ENCODE measurements around the gene ARL6IP5.

ARL6IP5 gene

GRCh38 chr3:69084326-69085167, at the start of gene ARL6IP5:
TSS of gene ARL6IP5 (plus strand) at chr3:69084937. CDS start at chr3:69085048, 111 bp downstream.
- in situ Hi-C loops (cut with HindIII; ENCODE audit: low sequenced_read_pairs), result no loop called here

DNA sequence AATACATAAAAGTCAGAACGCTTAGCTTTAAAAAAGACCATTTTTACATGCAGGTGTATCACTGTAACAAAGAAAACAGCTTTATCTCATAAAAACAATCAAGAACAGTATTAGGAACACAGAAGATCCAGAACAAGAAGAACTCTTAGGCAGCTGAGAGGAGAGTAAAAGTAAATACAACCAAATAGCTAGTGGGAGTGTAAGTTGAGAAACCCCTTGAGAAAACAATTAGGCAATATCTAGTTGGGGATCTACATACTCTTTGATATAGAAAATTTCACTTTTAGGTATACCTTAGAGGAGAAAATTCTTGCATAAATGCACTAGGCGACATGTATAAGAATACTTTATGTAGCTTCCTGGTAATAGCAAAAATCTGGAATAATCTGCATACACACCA, 40.1 kb upstream of the ARL6IP5 start:
- in situ Hi-C loops (cut with HindIII; ENCODE audit: low sequenced_read_pairs), result no loop called here

DNA sequence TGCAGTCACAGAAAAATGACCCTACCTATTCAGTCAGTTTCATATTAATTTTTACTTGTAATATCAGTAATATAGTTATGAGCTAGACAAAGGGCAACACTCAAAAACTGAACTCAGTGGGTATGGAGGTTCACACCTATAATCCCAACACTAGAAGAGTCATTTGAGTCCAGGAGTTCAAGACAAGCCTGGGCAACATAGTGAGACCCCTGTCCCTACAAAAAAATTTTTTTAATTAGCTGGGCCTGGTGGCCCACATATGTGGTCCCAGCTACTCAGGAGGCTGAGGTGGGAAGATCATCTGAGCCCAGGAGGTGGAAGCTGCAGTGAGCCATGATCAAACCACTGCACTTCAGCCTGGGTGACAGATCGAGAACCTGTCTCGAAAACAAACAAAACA, 35.7 kb upstream of the ARL6IP5 start:
- in situ Hi-C loops (cut with HindIII; ENCODE audit: low sequenced_read_pairs), result no loop called here

- in situ Hi-C loops (cut with HindIII; ENCODE audit: low sequenced_read_pairs), result no loop called here
Measured at GRCh38 chr3:69051756-69052471, 32.8 kb upstream of the ARL6IP5 start, which contains the start of gene TMF1. TSS of gene TMF1 (minus strand) at chr3:69052333. CDS start at chr3:69052086, 247 bp downstream.

DNA sequence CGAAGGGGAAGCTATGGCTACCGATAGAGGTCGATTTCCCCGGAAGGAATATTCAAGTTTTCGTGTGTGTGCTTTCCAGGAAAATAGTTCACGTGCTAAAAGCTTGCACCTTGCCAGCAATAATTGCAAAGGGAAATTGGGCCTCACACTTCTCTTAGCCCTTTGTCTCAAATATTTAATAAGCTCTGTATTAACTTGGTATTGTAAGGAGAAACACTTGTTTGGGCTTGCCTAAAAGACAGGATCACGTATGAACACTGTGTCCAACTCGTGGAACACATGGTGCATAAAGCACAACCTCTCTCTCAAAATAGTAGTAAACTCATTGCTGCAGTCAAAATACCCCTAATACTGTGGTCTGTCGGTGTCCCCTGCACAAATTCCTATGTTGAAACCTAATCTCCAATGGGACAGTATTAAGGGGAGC, 32.3 kb upstream of the ARL6IP5 start:
- in situ Hi-C loops (cut with HindIII; ENCODE audit: low sequenced_read_pairs), result no loop called here

- in situ Hi-C loops (cut with HindIII; ENCODE audit: low sequenced_read_pairs), result no loop called here
Measured at GRCh38 chr3:69058180-69058946, 26.4 kb upstream of the ARL6IP5 start.

GRCh38 chr3:69058947-69059224, 25.9 kb upstream of the ARL6IP5 start:
- in situ Hi-C loops (cut with HindIII; ENCODE audit: low sequenced_read_pairs), result no loop called here

DNA sequence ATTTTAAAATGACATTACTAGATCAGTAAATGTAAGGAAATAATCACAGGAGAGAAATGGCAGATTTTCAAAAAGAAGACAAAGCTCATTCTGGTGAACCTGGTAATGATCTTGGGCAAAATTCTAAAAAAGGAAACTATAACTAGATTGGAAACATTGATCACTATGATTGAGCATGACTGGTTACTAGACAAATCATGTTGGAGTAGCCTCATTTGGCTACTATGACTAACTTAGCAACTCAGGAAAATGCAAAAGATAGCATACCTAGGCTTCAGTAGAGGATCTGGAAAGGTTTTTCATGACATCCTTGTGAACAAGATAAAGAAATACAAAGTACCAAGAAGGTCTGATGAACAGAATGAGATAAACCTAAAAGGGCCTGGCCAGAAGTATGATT, 25.0 kb upstream of the ARL6IP5 start:
- in situ Hi-C loops (cut with HindIII; ENCODE audit: low sequenced_read_pairs), result no loop called here

GRCh38 chr3:69063636-69064035, 21.1 kb upstream of the ARL6IP5 start:
- in situ Hi-C loops (cut with HindIII; ENCODE audit: low sequenced_read_pairs), result no loop called here

DNA sequence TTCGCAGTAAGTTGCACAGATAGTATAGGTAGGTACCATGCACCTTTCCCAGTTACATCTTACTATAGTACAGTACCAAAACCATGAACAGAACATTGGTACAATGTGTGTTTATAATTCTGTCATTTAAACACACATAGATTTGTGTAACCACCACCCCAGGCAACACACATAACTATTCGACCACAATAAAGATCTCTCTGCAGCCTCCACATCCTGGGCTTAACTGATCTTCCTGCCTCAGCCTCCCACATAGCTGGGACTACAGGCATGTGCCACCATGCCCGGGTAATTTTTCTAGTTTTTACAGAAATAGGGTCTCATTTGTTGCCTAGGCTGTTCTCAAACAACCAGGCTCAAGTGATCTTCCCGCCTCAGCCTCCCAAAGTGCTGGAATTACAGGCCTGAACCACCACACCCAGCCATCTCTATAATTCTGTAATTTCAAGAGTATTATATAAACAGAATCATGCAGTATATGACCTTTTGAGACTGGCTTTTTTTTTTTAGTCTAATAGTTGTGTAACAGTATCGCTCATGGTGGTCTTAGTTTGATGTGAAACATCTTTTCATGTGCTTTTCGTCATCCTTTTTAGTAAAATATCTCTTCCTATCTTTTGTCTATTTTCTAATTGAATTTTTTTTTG, 19.3 kb upstream of the ARL6IP5 start:
- in situ Hi-C loops (cut with HindIII; ENCODE audit: low sequenced_read_pairs), result no loop called here

- in situ Hi-C loops (cut with HindIII; ENCODE audit: low sequenced_read_pairs), result no loop called here
Measured at GRCh38 chr3:69066121-69066520, 18.6 kb upstream of the ARL6IP5 start.

GRCh38 chr3:69072928-69073327, 11.8 kb upstream of the ARL6IP5 start:
- in situ Hi-C loops (cut with HindIII; ENCODE audit: low sequenced_read_pairs), result no loop called here

DNA sequence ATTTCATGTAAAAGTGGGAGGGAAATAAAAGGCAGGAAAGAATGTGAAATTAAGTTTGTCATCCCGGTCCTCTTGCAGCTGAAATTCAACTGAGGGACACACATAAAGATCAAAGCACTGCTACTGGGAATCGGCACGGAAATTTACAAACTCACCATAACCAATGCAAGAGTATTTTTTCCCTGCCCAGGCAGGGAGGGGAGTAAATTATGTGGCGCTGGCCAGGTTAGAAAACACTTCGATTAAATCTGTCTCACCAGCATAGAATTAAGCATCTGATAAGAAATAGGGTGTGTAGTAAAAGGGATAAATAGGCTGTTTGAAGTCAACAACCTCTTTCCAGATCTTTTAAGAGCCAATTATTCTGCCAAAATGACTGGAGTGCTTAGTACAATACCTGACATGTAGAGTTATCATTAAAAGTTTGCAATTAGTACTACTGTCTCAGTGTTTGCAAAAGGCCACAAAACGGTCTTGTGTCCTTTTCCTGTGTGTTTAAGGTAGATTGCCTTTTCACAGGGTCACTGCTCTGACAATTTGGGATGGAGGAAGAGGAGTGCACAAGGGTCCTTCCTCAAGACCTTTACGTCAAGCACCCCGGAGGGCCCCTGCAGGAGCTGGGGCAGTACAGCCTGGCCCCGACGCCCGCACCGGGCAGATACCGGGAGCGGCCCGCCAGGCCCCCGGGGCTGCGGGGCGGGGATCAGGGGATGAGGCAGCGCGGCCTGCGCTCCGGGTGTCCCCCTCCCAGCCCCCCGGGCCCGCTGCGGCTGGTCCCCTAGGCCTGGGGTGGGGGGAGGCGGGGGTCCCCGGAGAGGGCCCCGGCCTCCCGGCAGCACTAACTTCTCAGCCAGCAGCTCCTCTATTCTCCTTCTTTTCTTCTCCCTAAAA, 5.2 kb upstream of the ARL6IP5 start:
- in situ Hi-C loops (cut with HindIII; ENCODE audit: low sequenced_read_pairs), result no loop called here

- in situ Hi-C loops (cut with HindIII; ENCODE audit: low sequenced_read_pairs), result no loop called here
Measured at GRCh38 chr3:69080233-69080920, 4.4 kb upstream of the ARL6IP5 start, which contains the start of gene UBA3. TSS of gene UBA3 (minus strand) at chr3:69080365. CDS start at chr3:69080353, 12 bp downstream.

DNA sequence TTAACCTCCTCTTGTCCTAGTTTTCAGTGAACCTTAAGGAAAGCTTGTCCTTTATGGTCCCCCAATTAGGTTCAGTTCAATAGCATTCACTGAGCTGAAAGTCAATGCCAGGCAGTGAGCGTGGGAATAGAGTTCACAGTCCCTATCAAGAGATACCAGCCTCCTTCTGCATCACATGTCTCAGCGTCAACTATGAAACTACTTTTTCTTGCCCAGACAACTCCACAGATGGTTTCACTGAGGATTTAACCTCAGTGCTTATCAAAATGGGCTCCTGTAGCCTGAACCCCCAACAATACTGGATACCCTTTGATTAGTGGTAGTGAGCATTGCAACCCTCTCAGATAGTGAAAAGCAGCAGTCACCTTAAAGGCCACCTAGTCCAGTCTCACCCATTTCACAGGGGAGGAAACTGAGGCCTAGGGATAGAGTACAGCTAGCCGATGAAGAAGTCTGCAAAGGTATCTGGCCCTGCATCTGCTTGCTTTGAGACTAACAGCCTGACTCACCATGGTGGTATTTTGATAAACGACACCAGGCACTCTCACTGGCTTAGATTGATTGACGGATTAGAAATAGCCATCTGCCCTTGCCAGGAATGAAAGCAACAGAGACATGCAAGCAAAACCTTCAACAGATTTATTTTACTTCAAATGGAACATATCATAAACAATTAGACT, 3.0 kb upstream of the ARL6IP5 start:
- in situ Hi-C loops (cut with HindIII; ENCODE audit: low sequenced_read_pairs), result no loop called here

- in situ Hi-C loops (cut with HindIII; ENCODE audit: low sequenced_read_pairs), result no loop called here
Measured at GRCh38 chr3:69082361-69082760, 2.4 kb upstream of the ARL6IP5 start.

- in situ Hi-C loops (cut with HindIII; ENCODE audit: low sequenced_read_pairs), result no loop called here
Measured at GRCh38 chr3:69082805-69083204, 1.9 kb upstream of the ARL6IP5 start.

- in situ Hi-C loops (cut with HindIII; ENCODE audit: low sequenced_read_pairs), result no loop called here
Measured at GRCh38 chr3:69085168-69085832, 563 bp downstream of the ARL6IP5 start.

All from DLD1 (cell line).